Lower lobe of right lung (tissue), 2 donors: Measurements from ENCODE around the gene HS3ST6. TPM values are rescaled to one million over a fixed set of nuclear protein-coding genes. Genes with fewer than 3 reads are reported as not detected.
"Not testable (repeated sequence)": the region's sequence is repeated elsewhere in the genome, so short reads cannot be mapped to it uniquely, and the experiment has no call there.

Source experiments
- ATAC-seq, 2 donors: fragments of 200-7000 bp; cut with Tn5 transposase; one replicate each; pipeline ENCODE4 v1.9.1; 2020 to 2022; ENCODE audit warnings: mild to moderate bottlenecking in 2 of 2, moderate library complexity in 2 of 2
- DNase-seq: peaks from one replicate; pipeline ENCODE4 v3.0.0-alpha.2; 2020
- H3K27ac ChIP-seq: fragments of 200-600 bp; one replicate; pipeline ENCODE4 v1.8.0; 2022
- H3K27me3 ChIP-seq: fragments of 200-600 bp; one replicate; pipeline ENCODE4 v1.8.0; 2022; ENCODE audit warnings: low read depth
- H3K36me3 ChIP-seq: fragments of 200-600 bp; one replicate; pipeline ENCODE4 v1.8.0; 2022; ENCODE audit warnings: mild to moderate bottlenecking
- H3K4me1 ChIP-seq: fragments of 200-600 bp; one replicate; pipeline ENCODE4 v1.8.0; 2022
- H3K4me3 ChIP-seq: fragments of 200-600 bp; one replicate; pipeline ENCODE4 v1.8.0; 2022; ENCODE audit warnings: mild to moderate bottlenecking
- H3K9me3 ChIP-seq: fragments of 200-600 bp; one replicate; pipeline ENCODE4 v1.8.0; 2022
- intact Hi-C: fragments of 100-400 bp; cut with DNase I; formaldehyde crosslinking; loops from one replicate; pipeline ENCODE4 v1.11.0; 2022
- total RNA-seq: library from RNA; stranded (reverse); fragmentation: NEBNext Ultra II Directional; extraction: Animal tissue kit (Norgen Biotek cat#: 25700); gene quantifications from one replicate; pipeline ENCODE4 v1.2.1, GENCODE V29; 2021
- TF ChIP-seq, protein P1 (sequence below): fragments of 200-600 bp; IDR thresholded peaks from one replicate; pipeline ENCODE4 v1.8.0; 2022; ENCODE audit warnings: antibody characterized with exemption, mild to moderate bottlenecking
- donor health status: DM: no; HTN: yes; CAD: no; lungs with severe emphysema.

Gene HS3ST6
- total RNA-seq, 1 donor from 2014 or later: 1.3 TPM

DNA sequence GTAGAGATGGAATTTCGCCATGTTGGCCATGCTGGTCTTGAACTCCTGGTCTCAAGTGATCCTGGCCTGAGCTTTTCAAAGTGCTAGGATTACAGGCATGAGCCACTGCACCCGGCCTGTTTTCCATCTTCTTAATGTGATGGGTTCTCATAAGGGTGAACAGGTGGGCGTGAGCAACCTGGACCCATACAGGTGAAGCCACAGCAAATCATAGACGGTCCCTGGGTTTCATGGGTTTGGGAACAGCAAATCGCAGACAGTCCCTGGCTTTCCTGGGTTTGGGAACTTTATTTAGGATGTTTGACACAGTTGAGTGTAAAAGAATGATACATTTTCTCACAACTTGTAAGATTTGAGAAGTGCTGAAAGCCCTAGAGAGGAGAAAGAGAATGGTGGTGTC lies 33.3 kb downstream of the HS3ST6 start:
- Histone ChIP-seq H3K4me3 (no peak overlapping the region), H3K36me3 (no peaks in the 10 kb centered on the region), H3K4me1 (no peaks in the 10 kb centered on the region), H3K9me3 (no peaks in the 10 kb centered on the region), H3K27ac (no peak overlapping the region), H3K27me3 (peaks cover 7% of the 10 kb centered on the region)
- DNase-seq: no peak
- ATAC-seq: no peak
- TF ChIP-seq, protein P1, sequence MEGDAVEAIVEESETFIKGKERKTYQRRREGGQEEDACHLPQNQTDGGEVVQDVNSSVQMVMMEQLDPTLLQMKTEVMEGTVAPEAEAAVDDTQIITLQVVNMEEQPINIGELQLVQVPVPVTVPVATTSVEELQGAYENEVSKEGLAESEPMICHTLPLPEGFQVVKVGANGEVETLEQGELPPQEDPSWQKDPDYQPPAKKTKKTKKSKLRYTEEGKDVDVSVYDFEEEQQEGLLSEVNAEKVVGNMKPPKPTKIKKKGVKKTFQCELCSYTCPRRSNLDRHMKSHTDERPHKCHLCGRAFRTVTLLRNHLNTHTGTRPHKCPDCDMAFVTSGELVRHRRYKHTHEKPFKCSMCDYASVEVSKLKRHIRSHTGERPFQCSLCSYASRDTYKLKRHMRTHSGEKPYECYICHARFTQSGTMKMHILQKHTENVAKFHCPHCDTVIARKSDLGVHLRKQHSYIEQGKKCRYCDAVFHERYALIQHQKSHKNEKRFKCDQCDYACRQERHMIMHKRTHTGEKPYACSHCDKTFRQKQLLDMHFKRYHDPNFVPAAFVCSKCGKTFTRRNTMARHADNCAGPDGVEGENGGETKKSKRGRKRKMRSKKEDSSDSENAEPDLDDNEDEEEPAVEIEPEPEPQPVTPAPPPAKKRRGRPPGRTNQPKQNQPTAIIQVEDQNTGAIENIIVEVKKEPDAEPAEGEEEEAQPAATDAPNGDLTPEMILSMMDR: no peak
- intact Hi-C loops: no loop called here

DNA sequence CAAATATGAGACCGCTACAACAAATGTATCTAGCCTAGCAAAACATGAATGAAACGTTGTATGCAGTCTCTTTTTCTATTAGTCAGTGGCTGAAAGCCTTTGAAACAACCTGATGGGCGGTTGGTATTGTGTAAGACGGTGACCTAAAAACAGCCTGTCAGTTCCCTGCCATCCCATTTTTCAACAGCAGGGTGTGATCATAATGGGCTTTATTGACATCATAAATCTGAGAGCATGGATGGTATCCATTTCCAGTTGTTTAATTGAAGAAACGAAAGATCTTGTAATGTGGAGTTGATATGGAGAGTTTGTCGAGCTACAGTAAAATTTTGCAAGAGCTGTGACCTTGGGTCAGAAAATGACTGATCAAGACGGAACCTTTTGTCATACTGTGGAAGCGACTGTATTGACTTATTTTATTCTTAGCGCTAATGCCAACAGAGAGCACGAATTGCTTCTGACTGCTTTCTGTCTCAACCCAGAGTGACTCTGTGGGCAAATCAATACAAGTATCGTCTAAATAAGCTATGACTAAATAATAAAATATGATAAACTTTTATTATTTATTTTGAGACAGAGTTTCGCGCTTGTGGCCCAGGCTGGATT lies 34.0 kb downstream of the HS3ST6 start:
- ATAC-seq (no peak), DNase-seq (no peak)
- Histone ChIP-seq H3K4me1 (no peaks in the 10 kb centered on the region), H3K36me3 (no peaks in the 10 kb centered on the region), H3K27me3 (peaks cover 7% of the 10 kb centered on the region), H3K4me3 (no peak overlapping the region), H3K27ac (no peak overlapping the region), H3K9me3 (no peaks in the 10 kb centered on the region)
- TF ChIP-seq, protein P1: peak; percentile 16
- intact Hi-C loops: no loop called here

DNA sequence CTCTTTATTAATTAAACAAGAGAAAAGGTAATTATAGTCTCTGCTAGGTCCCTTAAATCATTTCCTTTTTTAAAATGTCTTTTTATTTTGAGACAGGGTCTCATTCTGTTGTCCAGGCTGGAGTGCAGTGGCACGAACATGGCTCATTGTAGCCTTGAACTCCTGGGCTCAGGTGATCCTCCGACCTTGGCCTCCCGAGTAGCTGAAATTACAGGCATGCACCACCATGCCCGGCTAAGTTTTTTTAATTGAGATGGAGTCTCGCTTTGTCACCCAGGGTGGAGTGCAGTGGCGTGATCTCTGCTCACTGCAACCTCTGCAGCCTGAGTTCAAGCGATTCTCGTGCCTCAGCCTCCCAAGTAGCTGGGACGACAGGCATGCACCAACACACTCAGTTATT lies 37.0 kb downstream of the HS3ST6 start:
- ATAC-seq, H3K9me3 ChIP-seq, H3K36me3 ChIP-seq, intact Hi-C loops, H3K4me3 ChIP-seq, H3K4me1 ChIP-seq, DNase-seq, H3K27ac ChIP-seq: not testable (repeated sequence)
- H3K27me3 ChIP-seq: peaks cover 20% of the 10 kb centered on the region

DNA sequence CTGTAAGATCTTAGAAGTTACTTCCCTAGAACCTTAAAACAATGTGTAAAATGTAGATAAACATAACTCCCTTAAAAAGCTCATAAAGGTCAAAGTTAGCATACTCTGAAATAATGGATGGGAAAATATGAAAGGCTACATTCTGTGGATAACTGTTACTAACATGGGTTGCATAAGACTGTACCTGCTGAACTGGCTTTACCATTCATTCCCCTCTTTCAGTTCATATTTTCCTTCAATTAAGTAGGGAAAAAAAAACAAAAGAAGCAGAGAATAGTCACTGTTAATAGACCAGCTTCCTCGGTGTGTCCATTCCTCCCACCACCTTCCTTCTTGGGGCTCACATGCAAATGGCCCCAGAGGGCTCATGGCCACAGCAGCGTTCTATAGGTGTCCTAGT lies 38.7 kb downstream of the HS3ST6 start:
- ATAC-seq: no peak
- TF ChIP-seq, protein P1: no peak
- intact Hi-C loops: no loop called here
- Histone ChIP-seq H3K4me3 (no peak overlapping the region), H3K4me1 (no peaks in the 10 kb centered on the region), H3K9me3 (no peaks in the 10 kb centered on the region), H3K36me3 (no peaks in the 10 kb centered on the region), H3K27me3 (peaks cover 31% of the 10 kb centered on the region), H3K27ac (no peak overlapping the region)
- DNase-seq: no peak

DNA sequence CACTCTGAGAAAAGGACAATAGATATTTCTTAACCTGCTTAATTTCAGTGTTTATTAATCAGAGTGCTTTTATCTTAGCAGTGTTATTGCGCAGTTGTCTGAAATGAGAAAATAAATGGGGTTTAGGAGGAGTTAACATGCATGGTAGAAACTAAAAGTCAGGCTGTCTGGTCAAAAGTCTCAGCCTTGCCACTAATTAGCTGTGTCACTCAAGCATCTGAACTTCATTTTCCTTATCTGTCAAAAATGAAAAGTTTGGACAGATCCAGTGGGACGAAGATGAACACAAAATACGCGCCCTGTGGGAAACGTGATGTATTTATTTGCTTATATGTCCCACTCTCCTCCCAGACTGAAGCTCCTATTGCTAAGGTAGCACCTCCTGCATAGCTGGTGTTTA lies 40.0 kb downstream of the HS3ST6 start:
- H3K9me3 ChIP-seq: no peaks in the 10 kb centered on the region
- DNase-seq (no peak), ATAC-seq (no peak)
- H3K27me3 ChIP-seq: peaks cover 31% of the 10 kb centered on the region
- intact Hi-C loops: no loop called here
- H3K27ac ChIP-seq: no peak overlapping the region
- no peak overlapping the region for H3K4me3 ChIP-seq
- H3K36me3 ChIP-seq: no peaks in the 10 kb centered on the region
- TF ChIP-seq, protein P1: no peak
- H3K4me1 ChIP-seq: no peaks in the 10 kb centered on the region

DNA sequence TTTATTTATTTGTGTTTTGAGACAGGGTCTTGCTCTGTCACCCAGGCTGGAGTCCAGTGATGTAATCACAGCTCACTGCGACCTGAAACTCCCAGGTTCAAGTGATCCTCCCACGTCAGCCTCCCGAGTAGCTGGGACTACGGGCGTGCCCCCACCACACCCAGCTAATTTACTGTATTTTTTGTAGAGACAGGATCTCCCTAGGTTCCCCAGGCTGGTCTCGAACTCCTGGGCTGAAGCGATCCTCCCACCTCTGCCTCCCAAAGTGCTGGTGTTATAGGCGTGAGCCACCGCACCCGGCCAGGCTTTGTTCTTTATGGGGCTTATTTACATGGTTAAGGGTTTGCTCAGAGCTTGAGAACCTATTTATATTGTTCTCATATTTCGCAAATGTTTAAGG lies 40.4 kb downstream of the HS3ST6 start:
- Histone ChIP-seq H3K27ac (no peak overlapping the region), H3K27me3 (peaks cover 31% of the 10 kb centered on the region), H3K9me3 (no peaks in the 10 kb centered on the region), H3K4me3 (no peak overlapping the region), H3K4me1 (no peaks in the 10 kb centered on the region), H3K36me3 (no peaks in the 10 kb centered on the region)
- TF ChIP-seq, protein P1: no peak
- intact Hi-C loops: no loop called here
- ATAC-seq: no peak
- DNase-seq: no peak
